GM19240 (cell line): ENCODE data around the gene NKX2-3.

Experiments
- DNase-seq: peaks from one replicate; pipeline ENCODE4 v3.0.0; 2011; ENCODE audit warnings: low spot score; ENCODE audit not compliant: insufficient read length

The NKX2-3 gene

DNA sequence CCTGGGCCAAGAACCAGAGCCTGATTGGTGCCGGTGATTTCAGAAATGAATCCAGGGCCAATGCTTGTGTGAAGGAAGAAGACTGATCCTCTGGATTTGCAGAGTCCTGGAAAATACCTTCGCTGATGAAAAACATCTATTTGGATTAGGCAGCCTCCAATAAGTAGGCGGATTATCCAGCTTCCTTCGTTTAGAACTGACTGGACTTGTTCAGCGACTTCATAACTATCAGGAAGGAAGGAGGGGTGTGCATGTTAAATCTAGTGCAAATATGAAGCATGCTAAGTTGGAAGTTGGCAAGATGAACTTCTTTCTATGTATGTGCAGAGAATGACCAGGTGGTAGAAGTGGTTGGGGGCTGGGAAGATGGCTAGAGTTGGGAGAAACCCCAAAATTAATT lies 41.0 kb downstream of the NKX2-3 start:
- DNase-seq: no peak

DNA sequence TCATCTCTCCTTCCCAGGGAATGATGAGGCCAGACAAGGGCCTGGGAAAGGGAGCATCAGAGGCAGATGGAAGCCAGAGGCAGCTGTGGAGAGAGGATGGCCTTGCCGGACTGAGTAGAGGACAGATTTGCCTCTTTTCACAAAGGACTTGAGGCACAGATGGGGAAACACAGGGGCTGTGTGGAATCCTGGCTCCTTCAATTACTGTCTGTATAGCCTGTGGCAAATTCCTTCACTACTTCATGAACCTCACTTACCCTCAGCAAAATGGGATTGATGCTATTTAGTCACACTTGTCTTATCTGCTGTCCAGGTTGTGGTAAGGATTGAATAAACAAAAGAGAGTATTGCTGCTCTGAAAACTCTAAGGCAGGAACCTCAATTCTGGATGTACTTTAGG lies 47.2 kb downstream of the NKX2-3 start:
- no peak for DNase-seq

DNA sequence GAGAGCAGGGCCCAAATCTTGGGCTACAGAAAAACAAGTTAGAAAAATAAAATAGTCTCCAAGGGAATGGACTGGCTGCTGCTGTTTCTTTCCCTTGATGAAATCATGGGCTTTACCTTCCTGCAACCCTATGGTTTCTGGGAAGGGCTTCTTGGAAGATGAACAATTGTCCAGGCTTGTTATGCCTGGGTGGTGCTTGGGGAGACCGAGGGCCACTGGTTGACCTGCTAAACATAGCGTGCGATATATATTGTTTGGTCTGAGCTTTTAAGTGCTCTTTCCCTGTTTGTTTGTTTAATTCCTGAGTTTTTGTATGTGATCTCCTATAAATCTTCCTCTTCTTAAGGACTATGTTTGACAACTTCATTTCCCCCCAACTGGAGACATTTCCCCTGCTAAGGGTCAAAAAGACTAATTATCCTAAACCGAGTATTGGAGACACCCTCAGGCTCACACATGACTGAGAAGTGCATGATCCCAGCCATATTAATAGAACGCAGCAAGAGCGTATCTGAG lies 49.6 kb downstream of the NKX2-3 start:
- DNase-seq: no peak

DNA sequence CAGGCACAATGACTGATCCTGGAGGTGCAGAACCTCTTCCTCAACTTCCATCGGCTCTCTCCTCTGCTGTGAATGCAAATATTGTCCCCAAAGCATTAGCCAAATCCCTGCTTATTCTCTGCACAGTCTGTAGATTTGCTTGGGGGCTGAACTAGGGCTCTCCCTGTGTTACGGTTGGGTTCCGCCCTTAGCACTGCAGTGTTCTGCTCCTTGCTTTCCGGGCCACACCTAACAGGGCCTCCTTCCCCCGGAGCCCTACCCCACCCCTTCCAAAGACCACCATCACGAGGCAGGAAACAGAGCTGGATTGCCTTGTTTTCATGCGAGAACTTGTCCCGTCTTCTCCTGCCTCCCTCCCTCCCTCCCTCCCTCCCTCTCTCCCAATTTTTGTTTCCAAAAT lies 50.9 kb downstream of the NKX2-3 start:
- DNase-seq: no peak
